ENCODE results near the gene ESRP2.

The ESRP2 gene

GRCh38 chr16:68237243-68238028, 1.5 kb upstream of the ESRP2 start:
- peak; percentile 94 for DNase-seq (ENCODE audit: low spot score)

DNA sequence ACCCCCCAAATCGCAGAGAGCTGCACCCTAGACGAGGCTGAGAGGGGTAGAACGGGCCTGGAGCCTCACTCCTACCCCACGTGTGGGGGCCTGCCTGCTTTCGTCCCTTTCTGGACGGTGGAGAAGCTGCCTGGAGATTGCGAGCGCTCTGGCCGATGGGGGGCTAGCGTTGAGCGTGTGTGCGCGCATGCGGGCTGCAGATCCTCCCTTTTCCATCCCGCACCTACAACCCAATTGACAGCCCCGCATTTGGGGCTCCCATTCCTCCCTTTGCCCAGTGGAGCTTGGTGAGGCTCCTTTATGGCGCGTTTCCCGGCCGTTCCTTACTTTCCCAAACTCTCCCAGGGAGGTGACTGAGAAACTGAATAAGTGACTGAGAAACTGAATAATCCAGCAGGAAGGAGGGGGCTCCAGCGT, 907 bp upstream of the ESRP2 start:
- DNase-seq (ENCODE audit: low spot score): no peak

DNA sequence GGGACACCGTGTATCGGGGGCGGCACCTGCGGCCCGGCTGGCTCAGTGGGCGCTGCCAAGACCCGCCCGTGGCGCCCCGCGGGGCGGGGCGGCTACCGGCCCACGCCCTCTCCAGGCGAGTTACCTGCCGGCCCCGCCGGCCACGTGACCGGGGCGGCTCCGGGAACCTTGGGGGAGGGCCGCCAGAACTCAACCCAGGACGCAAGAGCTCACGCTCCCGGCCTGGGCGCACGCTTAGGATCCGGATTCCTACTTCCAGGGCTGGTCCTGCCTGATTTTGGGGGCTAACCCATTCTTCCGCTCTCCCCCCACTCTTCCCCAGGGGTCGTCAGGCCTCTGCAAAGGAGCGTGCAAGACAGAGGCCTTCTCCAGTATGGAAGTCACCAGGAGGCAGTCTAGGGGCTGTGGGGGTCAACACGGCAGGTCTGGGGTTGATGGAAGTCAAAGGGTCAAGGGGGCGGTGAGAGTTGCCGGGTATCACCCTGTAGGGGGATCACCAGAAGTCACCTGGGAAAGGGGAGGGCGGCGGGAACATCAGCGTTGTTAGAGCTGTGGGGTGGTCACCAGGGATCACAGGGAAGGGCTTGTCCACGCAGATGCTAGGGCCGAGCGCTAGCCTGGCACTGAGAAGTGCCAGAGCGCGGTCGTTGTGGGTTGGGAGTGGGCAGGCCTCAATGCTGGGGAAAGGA, 354 bp upstream of the ESRP2 start:
- no peak for DNase-seq (ENCODE audit: low spot score)

DNA sequence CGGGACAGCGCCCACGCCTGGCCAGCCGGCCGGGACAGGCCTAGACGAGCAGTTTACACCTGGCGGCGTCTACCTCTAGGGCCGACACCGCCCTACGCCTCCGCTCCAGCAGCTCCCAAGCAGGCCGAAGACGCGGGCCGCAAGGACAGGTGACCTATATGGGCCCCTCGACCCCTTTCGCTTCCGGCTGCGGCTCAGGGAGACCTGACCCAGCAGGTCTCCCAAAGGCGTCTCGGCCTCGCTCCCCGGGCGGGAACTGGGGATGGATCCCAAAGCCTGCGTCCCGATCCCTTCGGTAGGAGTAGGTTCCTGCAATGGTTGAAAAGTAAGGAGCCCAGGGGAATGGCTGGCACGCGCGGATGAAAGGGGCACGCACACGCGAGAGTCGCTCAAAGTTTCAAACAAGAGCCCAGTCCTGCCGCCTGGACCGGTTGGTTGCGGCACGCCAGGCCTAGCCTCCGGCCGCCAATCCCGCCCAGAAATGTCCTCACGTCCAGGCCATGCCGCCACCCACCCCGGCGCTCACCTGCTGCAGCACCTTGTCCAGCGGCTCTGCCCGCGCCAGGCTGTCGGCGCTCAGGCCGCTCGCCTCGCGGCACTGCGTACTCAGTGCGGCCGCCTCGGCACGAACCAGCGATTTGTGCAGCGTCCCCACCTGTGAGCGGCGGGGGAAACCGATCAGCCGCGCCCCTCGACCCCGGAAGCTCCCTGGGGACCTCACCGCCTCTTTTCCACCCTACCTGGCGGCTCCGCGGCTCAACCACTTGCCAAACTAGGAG, 630 bp downstream of the ESRP2 start:
- DNase-seq (ENCODE audit: low spot score): no peak

DNA sequence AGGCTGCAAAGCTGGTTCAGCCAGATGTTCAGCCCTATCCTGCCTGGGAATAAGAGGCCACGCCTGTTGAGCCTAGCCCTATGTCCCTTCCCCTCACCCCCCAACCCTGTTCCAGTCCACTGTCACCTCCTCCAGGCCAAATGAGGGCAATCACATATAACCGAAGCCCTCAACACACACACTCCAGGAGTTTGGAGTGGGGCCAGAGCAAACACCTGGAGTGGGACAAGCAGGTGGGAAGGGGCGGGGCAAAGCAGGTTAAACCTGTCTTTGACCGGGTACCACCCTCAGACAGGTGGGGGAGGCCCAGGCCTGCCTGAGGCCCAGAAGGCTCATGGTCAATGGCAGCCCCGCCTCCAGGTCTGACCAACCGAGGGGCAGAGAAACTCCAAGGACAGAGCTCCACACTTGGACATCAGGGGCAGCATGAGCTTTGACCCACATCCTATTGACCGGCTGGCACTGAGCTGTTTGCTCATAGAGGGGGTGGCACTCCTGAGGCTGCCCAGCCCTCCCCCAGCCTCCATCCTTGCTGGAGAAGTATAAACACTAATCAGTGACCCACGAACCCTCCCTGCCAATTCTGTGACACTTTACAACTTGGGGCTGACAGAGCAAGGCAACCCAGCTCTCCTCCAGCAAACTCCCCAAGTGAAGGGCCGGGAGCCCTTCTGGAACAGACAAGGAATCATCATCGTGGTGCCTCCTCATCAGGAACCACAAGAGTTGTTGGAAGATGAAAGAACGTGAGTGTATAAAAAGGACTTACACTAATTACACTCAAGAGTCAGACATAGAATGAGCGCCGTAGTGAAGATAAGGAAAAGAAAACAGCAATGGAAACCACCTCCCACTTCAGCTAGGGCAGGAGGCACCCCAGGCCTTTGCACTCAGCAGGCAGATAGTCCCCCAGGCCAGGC, 1.5 kb downstream of the ESRP2 start:
- no peak for DNase-seq (ENCODE audit: low spot score)

GRCh38 chr16:68233835-68234187, 2.1 kb downstream of the ESRP2 start:
- DNase-seq (ENCODE audit: low spot score): no peak

DNA sequence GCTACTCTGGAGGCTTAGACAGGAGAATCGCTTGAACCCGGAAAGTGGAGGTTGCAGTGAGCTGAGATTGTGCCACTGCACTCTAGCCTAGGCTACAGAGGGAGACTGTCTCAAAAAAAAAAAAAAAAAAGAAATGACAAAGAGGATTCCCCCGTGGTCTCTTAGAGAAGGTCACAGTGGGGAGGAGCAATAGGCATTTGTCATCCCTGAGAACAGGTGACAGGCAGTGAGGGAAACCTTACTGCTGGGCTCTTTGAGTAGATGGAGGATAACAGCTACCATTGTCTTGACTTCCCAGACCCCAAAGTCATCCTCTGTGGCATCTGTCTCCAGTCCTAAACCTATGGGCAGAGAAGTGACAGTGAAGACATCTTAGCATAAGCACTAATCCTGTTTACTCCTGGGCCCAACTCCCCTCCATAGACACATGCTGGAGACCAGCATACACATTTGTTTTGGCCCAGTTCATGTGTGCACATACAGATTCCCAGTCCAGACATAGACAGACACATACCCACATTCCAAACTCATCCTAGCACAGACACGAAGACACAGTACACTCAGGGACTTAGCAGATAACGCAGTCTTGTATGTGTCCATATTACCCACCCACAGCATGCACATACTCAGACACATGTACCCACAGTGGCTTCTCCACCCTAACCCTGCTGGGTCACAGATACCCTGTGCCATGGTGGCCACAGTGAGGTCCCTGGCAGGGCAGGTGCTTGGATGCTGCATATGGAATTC, 2.7 kb downstream of the ESRP2 start:
- no peak for DNase-seq (ENCODE audit: low spot score)

DNA sequence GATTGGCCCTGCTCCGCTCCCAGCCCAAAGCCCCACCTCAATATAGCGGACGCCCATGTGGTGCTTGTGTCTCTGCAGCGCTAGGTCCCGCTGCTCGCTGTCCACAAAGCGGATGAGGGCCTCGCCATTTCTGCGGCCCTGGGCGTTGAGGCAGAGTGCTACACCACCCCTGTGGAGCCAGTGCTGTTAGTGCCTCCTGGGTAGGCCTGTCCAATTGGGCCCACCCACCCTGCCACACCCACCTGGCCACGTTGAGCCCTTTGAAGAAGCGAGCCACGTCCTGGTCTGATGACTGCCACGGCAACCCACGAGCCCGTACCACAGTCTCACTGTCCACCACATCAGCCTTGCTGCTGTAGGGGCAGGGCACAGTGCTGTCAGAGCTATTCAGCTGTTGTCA, 3.6 kb downstream of the ESRP2 start:
- no peak for DNase-seq (ENCODE audit: low spot score)

- DNase-seq (ENCODE audit: low spot score): no peak
These were observed 4.4 kb downstream of the ESRP2 start for GRCh38 chr16:68231384-68232136.

- no peak for DNase-seq (ENCODE audit: low spot score)
These were observed 5.0 kb downstream of the ESRP2 start for GRCh38 chr16:68230956-68231355.

- no peak for DNase-seq (ENCODE audit: low spot score)
These were observed 5.8 kb downstream of the ESRP2 start for GRCh38 chr16:68230176-68230571.

- peak; percentile 62 for DNase-seq (ENCODE audit: low spot score)
These were observed 6.3 kb downstream of the ESRP2 start for GRCh38 chr16:68229431-68230175.

- DNase-seq (ENCODE audit: low spot score): no peak
These were observed 7.3 kb downstream of the ESRP2 start for GRCh38 chr16:68228652-68229051.

DNA sequence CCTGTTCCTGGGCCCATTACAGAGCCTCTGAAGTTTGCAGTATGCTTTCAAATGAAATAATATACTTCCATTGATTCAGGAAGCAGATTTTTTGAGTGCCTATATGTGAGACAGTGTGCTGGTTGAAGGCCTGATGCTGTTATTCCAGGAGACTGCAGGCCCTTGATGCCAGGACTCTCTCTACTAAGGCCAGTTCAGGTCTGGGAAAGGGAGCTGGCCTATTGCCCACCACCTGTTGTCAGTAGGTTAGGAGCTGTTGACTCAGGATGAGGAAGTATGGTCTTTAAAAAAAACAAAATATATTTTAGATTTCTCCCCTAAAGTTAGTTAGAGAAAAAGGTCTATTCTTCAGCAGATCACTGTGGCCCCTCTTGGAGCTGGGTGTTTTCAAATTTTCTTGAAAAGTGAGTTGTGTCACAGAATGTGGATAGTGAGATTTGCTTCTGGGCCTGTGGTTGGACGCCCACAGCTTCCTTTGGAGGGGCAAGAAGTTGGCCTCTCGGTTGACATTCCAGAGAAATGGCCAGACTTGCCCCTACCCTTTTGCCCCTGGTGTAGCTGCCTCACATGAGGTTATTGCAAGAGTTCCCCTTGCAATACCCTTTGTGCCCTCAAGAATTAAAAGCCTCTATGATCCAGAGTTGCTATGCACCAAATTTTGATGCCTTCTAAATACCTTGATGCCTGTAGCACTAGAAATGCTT, 7.9 kb downstream of the ESRP2 start:
- no peak for DNase-seq (ENCODE audit: low spot score)

- no peak for DNase-seq (ENCODE audit: low spot score)
These were observed 8.6 kb downstream of the ESRP2 start for GRCh38 chr16:68227183-68227793.

GRCh38 chr16:68226116-68226515, 9.8 kb downstream of the ESRP2 start:
- DNase-seq (ENCODE audit: low spot score): no peak

- DNase-seq (ENCODE audit: low spot score): no peak
These were observed 12.9 kb downstream of the ESRP2 start for GRCh38 chr16:68223072-68223471.

- DNase-seq (ENCODE audit: low spot score): no peak
These were observed 16.1 kb downstream of the ESRP2 start for GRCh38 chr16:68219725-68220351.

Measured in putamen (tissue), 1 donor.